Measurements from ENCODE around the gene NOPCHAP1. TPM values are rescaled to one million over a fixed set of nuclear protein-coding genes. Genes with fewer than 3 reads are reported as not detected.
"Not testable (repeated sequence)": the region's sequence is repeated elsewhere in the genome, so short reads cannot be mapped to it uniquely, and the experiment has no call there.

NOPCHAP1 gene, protein sequence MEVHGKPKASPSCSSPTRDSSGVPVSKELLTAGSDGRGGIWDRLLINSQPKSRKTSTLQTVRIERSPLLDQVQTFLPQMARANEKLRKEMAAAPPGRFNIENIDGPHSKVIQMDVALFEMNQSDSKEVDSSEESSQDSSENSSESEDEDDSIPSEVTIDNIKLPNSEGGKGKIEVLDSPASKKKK
- total RNA-seq, result 9.9 and 16.1 TPM in 2 replicates
- long read RNA-seq, full-length matches to known transcripts, result 3 of 5 reads
- long read RNA-seq, partial matches to known transcripts, result 0 of 5 reads
- long read RNA-seq, other reads (novel, unspliced or antisense), result 2 of 5 reads

DNA sequence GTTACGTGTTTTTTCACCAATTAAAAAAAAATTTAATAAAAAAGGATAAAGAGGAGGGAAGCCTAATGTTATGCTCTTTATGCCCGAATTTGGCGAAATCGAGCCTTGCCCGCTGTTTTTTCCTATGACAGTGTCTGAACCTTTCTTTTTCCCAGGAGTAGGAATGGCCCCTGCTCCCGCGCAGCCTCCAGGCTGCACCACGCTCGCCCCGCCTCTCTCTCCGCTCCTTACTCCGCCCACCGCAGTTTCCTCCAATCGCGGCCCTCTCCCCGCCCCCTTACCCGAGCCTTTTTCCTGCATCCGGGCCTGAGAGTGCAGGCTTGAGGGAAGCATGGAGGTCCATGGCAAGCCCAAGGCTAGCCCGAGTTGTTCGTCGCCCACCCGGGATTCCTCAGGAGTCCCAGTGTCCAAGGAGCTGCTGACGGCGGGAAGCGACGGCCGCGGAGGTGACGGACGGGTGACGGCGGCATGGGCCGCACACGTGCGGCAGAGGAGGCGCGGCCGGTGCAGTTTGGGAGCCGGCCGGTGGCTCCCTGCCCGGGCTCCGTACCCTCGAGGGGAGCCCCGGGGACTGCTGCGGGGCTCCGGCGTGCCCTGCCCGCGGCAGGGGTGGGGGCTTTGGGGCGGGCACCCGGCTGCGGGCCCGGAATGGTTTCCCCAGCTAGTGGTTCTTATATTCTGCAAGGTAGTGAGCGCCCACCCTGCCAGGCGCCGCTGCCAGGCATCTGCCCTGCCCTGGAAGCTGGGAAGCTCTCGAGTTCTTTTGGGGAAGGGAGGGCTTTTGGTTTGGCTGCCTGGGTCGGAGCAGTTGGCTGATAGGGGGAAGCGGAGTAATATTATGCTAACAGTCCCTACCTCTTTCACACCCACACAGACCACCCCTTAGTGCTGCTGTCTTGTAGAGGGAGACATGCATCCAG is at the start of gene NOPCHAP1:
TSS of gene NOPCHAP1 (plus strand) at position 295 of the 920 bp plus-strand sequence. CDS start at position 332, 37 bp downstream.
- Mint-ChIP-seq H3K27me3 (ENCODE audit: unreplicated experiment) (peaks cover under 1% of the 10 kb centered on the region), H3K36me3 (ENCODE audit: unreplicated experiment) (peaks cover 15% of the 10 kb centered on the region), H3K4me1 (ENCODE audit: unreplicated experiment) (peaks cover 23% of the 10 kb centered on the region), H3K4me3 (ENCODE audit: unreplicated experiment) (peak within 1 kb of the TSS; percentile 85), H3K9me3 (ENCODE audit: unreplicated experiment) (peaks cover 5% of the 10 kb centered on the region), H3K27ac (ENCODE audit: unreplicated experiment) (peak within 1 kb of the TSS; percentile 71)
- TF ChIP-seq, protein P1, sequence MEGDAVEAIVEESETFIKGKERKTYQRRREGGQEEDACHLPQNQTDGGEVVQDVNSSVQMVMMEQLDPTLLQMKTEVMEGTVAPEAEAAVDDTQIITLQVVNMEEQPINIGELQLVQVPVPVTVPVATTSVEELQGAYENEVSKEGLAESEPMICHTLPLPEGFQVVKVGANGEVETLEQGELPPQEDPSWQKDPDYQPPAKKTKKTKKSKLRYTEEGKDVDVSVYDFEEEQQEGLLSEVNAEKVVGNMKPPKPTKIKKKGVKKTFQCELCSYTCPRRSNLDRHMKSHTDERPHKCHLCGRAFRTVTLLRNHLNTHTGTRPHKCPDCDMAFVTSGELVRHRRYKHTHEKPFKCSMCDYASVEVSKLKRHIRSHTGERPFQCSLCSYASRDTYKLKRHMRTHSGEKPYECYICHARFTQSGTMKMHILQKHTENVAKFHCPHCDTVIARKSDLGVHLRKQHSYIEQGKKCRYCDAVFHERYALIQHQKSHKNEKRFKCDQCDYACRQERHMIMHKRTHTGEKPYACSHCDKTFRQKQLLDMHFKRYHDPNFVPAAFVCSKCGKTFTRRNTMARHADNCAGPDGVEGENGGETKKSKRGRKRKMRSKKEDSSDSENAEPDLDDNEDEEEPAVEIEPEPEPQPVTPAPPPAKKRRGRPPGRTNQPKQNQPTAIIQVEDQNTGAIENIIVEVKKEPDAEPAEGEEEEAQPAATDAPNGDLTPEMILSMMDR (IDR thresholded peaks at IDR 0.05), result no peak
- peak; percentile 96 for DNase-seq (ENCODE audit: extremely low spot score, unreplicated experiment)

DNA sequence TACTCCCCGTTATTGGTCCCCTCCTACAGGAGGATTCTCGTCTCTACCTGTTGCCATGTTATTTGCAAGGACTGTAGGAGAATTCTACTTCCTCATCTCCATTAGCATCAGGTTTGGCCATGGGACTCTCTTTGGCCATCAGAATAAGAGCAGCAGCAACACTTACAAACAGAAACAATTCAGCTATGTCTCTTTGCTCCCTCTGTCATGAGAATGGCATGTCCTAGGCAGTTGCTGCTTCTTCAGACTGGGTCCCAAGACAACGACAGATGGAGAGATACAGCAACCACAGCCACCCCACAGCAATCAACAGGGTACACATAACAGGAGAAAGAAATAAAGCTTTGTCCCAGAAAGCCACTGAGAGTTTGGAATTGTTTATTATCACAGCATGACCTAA is 47.7 kb upstream of the NOPCHAP1 start:
- Mint-ChIP-seq H3K27ac (ENCODE audit: unreplicated experiment) (peak overlapping the region; percentile 77), H3K36me3 (ENCODE audit: unreplicated experiment) (peaks cover 3% of the 10 kb centered on the region), H3K4me3 (ENCODE audit: unreplicated experiment) (no peak overlapping the region), H3K9me3 (ENCODE audit: unreplicated experiment) (no peaks in the 10 kb centered on the region), H3K27me3 (ENCODE audit: unreplicated experiment) (no peaks in the 10 kb centered on the region), H3K4me1 (ENCODE audit: unreplicated experiment) (peaks cover 16% of the 10 kb centered on the region)
- TF ChIP-seq, protein P1 (IDR thresholded peaks at IDR 0.05), result no peak
- no peak for DNase-seq (ENCODE audit: extremely low spot score, unreplicated experiment)

DNA sequence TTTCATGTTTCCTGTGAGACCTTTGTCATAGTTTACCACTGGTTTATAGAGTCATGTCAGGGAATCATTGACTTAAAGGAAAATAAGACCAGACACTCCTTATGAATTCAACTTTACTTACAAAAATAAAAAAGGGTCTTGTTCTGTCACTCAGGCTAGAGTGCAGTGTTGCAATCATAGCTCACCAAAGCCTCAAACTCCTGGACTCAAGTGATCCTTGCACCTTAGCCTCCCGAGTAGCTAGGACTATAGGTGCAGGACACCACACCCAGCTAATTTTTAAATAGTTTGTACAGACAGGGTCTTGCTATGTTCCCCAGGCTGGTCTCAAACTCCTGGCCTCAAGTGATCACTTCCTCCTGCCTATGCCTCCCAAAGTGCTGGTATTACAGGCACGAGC is 47.0 kb upstream of the NOPCHAP1 start:
- peaks cover 15% of the 10 kb centered on the region for H3K4me1 Mint-ChIP-seq (ENCODE audit: unreplicated experiment)
- H3K9me3 Mint-ChIP-seq (ENCODE audit: unreplicated experiment), result no peaks in the 10 kb centered on the region
- TF ChIP-seq, protein P1 (IDR thresholded peaks at IDR 0.05), result no peak
- peak overlapping the region; percentile 77 for H3K27ac Mint-ChIP-seq (ENCODE audit: unreplicated experiment)
- H3K27me3 Mint-ChIP-seq (ENCODE audit: unreplicated experiment), result no peaks in the 10 kb centered on the region
- DNase-seq (ENCODE audit: extremely low spot score, unreplicated experiment), result no peak
- no peak overlapping the region for H3K4me3 Mint-ChIP-seq (ENCODE audit: unreplicated experiment)
- H3K36me3 Mint-ChIP-seq (ENCODE audit: unreplicated experiment), result peaks cover 3% of the 10 kb centered on the region

DNA sequence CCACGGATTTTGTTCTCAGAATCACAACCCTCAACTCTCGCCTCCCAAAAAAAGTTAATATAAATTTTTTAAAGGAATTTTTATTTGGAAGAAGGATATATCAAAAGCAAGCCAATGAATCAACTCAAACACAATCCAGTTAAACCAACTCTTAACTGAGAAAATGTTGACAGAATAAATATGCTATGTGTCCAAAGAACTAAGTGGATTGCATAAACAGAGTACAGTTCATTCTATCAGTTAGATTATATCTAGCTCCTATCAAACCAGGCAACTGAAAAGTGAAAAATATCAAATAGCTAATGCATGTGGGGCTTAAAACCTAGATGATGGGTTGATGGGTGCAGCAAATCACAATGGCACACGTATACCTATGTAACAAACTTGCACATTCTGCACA is 44.7 kb upstream of the NOPCHAP1 start:
- TF ChIP-seq, protein P1 (IDR thresholded peaks at IDR 0.05), result no peak
- Mint-ChIP-seq H3K36me3 (ENCODE audit: unreplicated experiment) (peaks cover 3% of the 10 kb centered on the region), H3K4me1 (ENCODE audit: unreplicated experiment) (peaks cover 15% of the 10 kb centered on the region), H3K27ac (ENCODE audit: unreplicated experiment) (no peak overlapping the region), H3K4me3 (ENCODE audit: unreplicated experiment) (no peak overlapping the region), H3K9me3 (ENCODE audit: unreplicated experiment) (no peaks in the 10 kb centered on the region), H3K27me3 (ENCODE audit: unreplicated experiment) (no peaks in the 10 kb centered on the region)
- DNase-seq (ENCODE audit: extremely low spot score, unreplicated experiment), result no peak

DNA sequence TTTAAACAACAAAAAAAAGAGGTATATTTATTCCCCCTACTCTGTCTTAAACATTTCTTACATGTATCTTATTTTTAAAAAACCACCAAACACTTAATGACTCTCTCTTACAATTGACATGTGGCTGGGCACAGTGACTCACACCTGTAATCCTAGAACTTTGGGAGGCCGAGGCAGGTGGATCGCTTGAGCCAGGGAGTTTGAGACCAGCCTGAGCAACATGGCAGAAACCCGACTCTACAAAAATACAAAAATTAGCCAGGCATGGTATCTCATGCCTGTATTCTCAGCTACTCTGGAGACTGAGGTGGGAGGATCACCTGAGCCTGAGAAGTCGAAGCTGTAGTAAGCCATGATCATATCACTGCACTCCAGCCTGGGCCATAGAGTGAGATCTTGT is 44.0 kb upstream of the NOPCHAP1 start:
- no peaks in the 10 kb centered on the region for H3K27me3 Mint-ChIP-seq (ENCODE audit: unreplicated experiment)

DNA sequence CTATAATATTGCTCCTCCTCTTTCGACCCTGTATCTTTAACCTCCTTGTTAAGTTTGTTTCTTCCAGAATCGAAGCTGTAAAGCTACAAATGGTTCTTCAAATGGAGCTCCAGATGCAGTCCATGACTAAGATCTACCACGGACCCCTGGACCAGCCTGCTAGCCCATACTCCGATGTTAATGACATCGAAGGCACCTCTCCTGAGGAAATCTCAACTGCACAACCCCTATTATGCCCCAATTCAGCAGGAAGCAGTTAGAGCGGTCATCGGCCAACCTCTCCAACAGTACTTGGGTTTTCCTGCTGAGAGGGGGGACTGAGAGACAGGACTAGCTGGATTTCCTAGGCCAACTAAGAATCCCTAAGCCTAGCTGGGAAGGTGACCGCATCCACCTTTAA is 42.7 kb upstream of the NOPCHAP1 start:
- H3K27me3 Mint-ChIP-seq (ENCODE audit: unreplicated experiment); DNase-seq (ENCODE audit: extremely low spot score, unreplicated experiment); H3K27ac Mint-ChIP-seq (ENCODE audit: unreplicated experiment); H3K4me3 Mint-ChIP-seq (ENCODE audit: unreplicated experiment); H3K9me3 Mint-ChIP-seq (ENCODE audit: unreplicated experiment); H3K36me3 Mint-ChIP-seq (ENCODE audit: unreplicated experiment): not testable (repeated sequence)
- peaks cover 10% of the 10 kb centered on the region for H3K4me1 Mint-ChIP-seq (ENCODE audit: unreplicated experiment)

More for the DNA sequence above, 44.0 kb upstream of the NOPCHAP1 start:
- TF ChIP-seq, protein P1 (IDR thresholded peaks at IDR 0.05), result no peak
- peaks cover 3% of the 10 kb centered on the region for H3K36me3 Mint-ChIP-seq (ENCODE audit: unreplicated experiment)
- no peak overlapping the region for H3K27ac Mint-ChIP-seq (ENCODE audit: unreplicated experiment)
- no peak overlapping the region for H3K4me3 Mint-ChIP-seq (ENCODE audit: unreplicated experiment)
- no peaks in the 10 kb centered on the region for H3K9me3 Mint-ChIP-seq (ENCODE audit: unreplicated experiment)
- no peak for DNase-seq (ENCODE audit: extremely low spot score, unreplicated experiment)
- peaks cover 15% of the 10 kb centered on the region for H3K4me1 Mint-ChIP-seq (ENCODE audit: unreplicated experiment)

Measured in osteocyte (in vitro differentiated cells).